ENCODE measurements around the gene TRIM40.

DNA sequence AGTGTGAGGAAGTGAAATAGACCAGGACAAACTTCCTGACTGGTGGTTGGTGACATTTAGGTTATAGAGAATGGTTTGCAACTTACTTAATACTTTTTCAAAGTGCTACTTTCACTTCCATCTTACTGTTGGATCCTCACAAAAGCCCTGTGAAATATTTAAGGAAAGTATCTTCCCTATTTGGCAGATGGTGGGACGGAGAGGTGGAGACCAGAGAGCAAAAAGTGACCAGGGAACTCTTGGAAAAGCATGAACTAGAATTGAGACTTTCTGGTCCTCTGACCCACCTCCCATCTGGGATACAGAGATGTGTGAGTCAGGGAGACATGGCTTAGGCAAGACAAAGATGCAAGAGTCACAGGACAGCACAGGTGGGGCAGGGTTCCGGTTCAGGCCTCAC, 22.1 kb downstream of the TRIM40 start:
- TF ChIP-seq CTCF (IDR thresholded peaks at IDR 0.05), result no peak
- TF ChIP-seq POLR2A (IDR thresholded peaks at IDR 0.05), result no peak
